ENCODE results near the gene BSN. TPM values are rescaled to one million over a fixed set of nuclear protein-coding genes. Genes with fewer than 3 reads are reported as not detected.

Gene BSN
- total and polyA plus RNA-seq, 2 of the 4 experiments (the other 2 are of a cell fraction) = under 0.01 to 0.03 TPM

- POLR2A ChIA-PET (ENCODE audit: unreplicated experiment) = no interaction called here
- no peak for TF ChIP-seq RFX5 (IDR thresholded peaks at IDR 0.05; ENCODE audit: low read depth, low read length)
- TF ChIP-seq MAFK (IDR thresholded peaks at IDR 0.05; ENCODE audit: low read depth, low read length) = no peak
- no peak for TF ChIP-seq POLR2A (IDR thresholded peaks at IDR 0.05; ENCODE audit: low read depth, low read length)
- TF ChIP-seq RAD21 (IDR thresholded peaks at IDR 0.05; ENCODE audit: low read length) = no peak
- TF ChIP-seq CEBPB (IDR thresholded peaks at IDR 0.05; ENCODE audit: low read depth, low read length) = no peak
- TF ChIP-seq SMC3 (IDR thresholded peaks at IDR 0.05; ENCODE audit: low read depth, low read length) = no peak
- no peak for TF ChIP-seq MXI1 (IDR thresholded peaks at IDR 0.05; ENCODE audit: borderline replicate concordance, low read depth, low read length)
- H2AFZ ChIP-seq (replicated peaks; ENCODE audit: low read length, poor library complexity) = no peak overlapping the region
- no peak overlapping the region for H3K4me2 ChIP-seq (ENCODE audit: low read depth, low read length)
- H3K23ac ChIP-seq (ENCODE audit: low read depth, low read length) = no peak overlapping the region
- no peak overlapping the region for H2BK5ac ChIP-seq (ENCODE audit: low read depth, low read length, poor library complexity, severe bottlenecking)
- 33% methylated on average over 3 of the region's 5 CpGs; no CpG with 5 or more reads in 1 of the 2 experiments for WGBS, 2 experiments (ENCODE audit: extremely low coverage in 2 of 2, insufficient read length in 1 of 2)
- dilution Hi-C loops (cut with HindIII; ENCODE audit: low sequenced_read_pairs, unreplicated experiment) (no loop called here), intact Hi-C loops (cut with micrococcal nuclease) (loop anchor here (5.0 kb wide), 1 partner anchor 52 kb away; no protein-coding TSS in a partner anchor), in situ Hi-C loops (cut with MboI; ENCODE audit: low sequenced_read_pairs) (no loop called here)
- no peak overlapping the region for H3K14ac ChIP-seq (replicated peaks; ENCODE audit: low read depth, low read length)
- no peak overlapping the region for H2BK20ac ChIP-seq (ENCODE audit: low read depth, low read length)
- no peak overlapping the region for H3K18ac ChIP-seq (ENCODE audit: low read depth, low read length)
- no peak overlapping the region for H3K4ac ChIP-seq (ENCODE audit: low read depth, low read length)
- H4K8ac ChIP-seq (ENCODE audit: low read depth in 2 of 2, low read length in 2 of 2) = no peak overlapping the region
- no peak overlapping the region for H4K91ac ChIP-seq (ENCODE audit: insufficient read depth, low read depth, low read length)
- no peaks in the 10 kb centered on the region; the same call in 1 of the 2 replicates for H3K9me1 ChIP-seq (ENCODE audit: insufficient read depth, low read length)
- H4K20me1 ChIP-seq (ENCODE audit: insufficient read depth, low read length) = no peaks in the 10 kb centered on the region
- peaks cover 5% of the 10 kb centered on the region for H3K4me1 ChIP-seq (ENCODE audit: control insufficient read depth, insufficient read depth, low read length)
- CTCF ChIA-PET = no interaction called here
- no peak overlapping the region for H4K5ac ChIP-seq (ENCODE audit: low read depth, low read length)
- DNase-seq (no peak), ATAC-seq (ENCODE audit: low read depth) (no peak)
- H3K79me1 ChIP-seq (ENCODE audit: low read depth in 1 of 2, low read length in 2 of 2) = no peaks in the 10 kb centered on the region
- H2BK120ac ChIP-seq (ENCODE audit: low read depth, low read length) = no peak overlapping the region
- H3K56ac ChIP-seq (ENCODE audit: extremely low read depth, insufficient read depth, low read length) = no peak overlapping the region
- no TSS peak for BruUV-seq (replicated peaks)
- H3K27ac ChIP-seq (ENCODE audit: insufficient read depth, low read length) = no peak overlapping the region
- H3K9me3 ChIP-seq (ENCODE audit: control insufficient read depth, insufficient read depth, low read length) = no peaks in the 10 kb centered on the region
- no peaks in the 10 kb centered on the region for H3K36me3 ChIP-seq (ENCODE audit: control insufficient read depth, insufficient read depth, low read length)
- no peak overlapping the region for H3K4me3 ChIP-seq (ENCODE audit: insufficient read depth, low read depth, low read length)
- H2BK15ac ChIP-seq (ENCODE audit: low read depth, low read length) = no peak overlapping the region
- no peak overlapping the region for H2AK9ac ChIP-seq (replicated peaks; ENCODE audit: low read depth, low read length, poor library complexity)
- H2AK5ac ChIP-seq (ENCODE audit: low read depth, low read length) = no peak overlapping the region
- H3K9ac ChIP-seq (ENCODE audit: low read depth, low read length) = no peak overlapping the region
- peaks cover 34% of the 10 kb centered on the region for H3K27me3 ChIP-seq (ENCODE audit: control insufficient read depth, insufficient read depth, low read length)
Measured at GRCh38 chr3:49619649-49620048, 65.4 kb downstream of the BSN start.

All from IMR-90 (cell line).